K562 (cell line): Measurements from ENCODE around the gene TMEM141. TPM values are rescaled to one million over a fixed set of nuclear protein-coding genes. Genes with fewer than 3 reads are reported as not detected.

ENCODE experiments used
- CBX5 ChIP-seq: IDR thresholded peaks from 2 replicates; pipeline ENCODE4 v1.6.1; 2014; ENCODE audit warnings: low read depth, borderline replicate concordance
- ELF4 ChIP-seq: fragments of 450-650 bp; formaldehyde crosslinking; IDR thresholded peaks from 2 replicates; pipeline ENCODE4 v1.4.0; 2022; ENCODE audit warnings: missing genetic modification characterization
- HMGN3 ChIP-seq: IDR thresholded peaks from 2 replicates; pipeline ENCODE4 v1.6.1; 2011; ENCODE audit warnings: borderline replicate concordance, low read depth, mild to moderate bottlenecking, mixed read lengths, low read length; ENCODE audit not compliant: insufficient read length; ENCODE audit errors: extremely low read depth
- MAFK ChIP-seq: IDR thresholded peaks from 2 replicates; pipeline ENCODE4 v1.6.1; 2011; ENCODE audit warnings: low read length, improper control_type of control experiment
- SUPT5H ChIP-seq: fragments of 450-650 bp; IDR thresholded peaks from 2 replicates; pipeline ENCODE4 v1.6.1; 2016
- TEAD1 ChIP-seq, 2 experiments: fragments of 450-650 bp in 1 of 2; sonication (generic) in 1 of 2; formaldehyde crosslinking; IDR thresholded peaks; 2 replicates each; pipeline versions ENCODE4 v1.4.0 to v1.8.0; 2020 to 2022; ENCODE audit warnings: mild to moderate bottlenecking in 2 of 2, missing genetic modification reagents in 1 of 2
- ZNF24 ChIP-seq: fragments of 450-650 bp; IDR thresholded peaks from 2 replicates; pipeline ENCODE4 v1.6.1; 2016
- polyA plus RNA-seq, 8 experiments: library from polyadenylated mRNA; depleted of rRNA in 4 of 8; stranded (reverse) in 5 of 8; unstranded in 3 of 8; fragments of >200 nt; fragmentation: Nextera tagmentation in 2 of 8; fragmentation: Illumina TruSeq in 1 of 8; extraction: Ambion mirVana in 2 of 8; extraction: Trizol in 1 of 8; gene quantifications; 2 replicates each; pipeline versions ENCODE4 v1.2.1 to v1.2.3, GENCODE V29; 2011 to 2014; ENCODE audit warnings: inconsistent platforms in 1 of 8, missing spikeins in 1 of 8
- total RNA-seq, 7 experiments: library from RNA; depleted of rRNA in 6 of 7; stranded (reverse); fragments of >200 nt in 6 of 7; fragmentation: Illumina TruSeq in 2 of 7; extraction: Trizol in 2 of 7; gene quantifications; 2 replicates each; pipeline versions ENCODE4 v1.2.1 to v1.2.3, GENCODE V29; 2011 to 2021; ENCODE audit warnings: low replicate concordance in 1 of 7
- TF ChIP-seq, protein P1 (sequence below): fragments of 450-650 bp; IDR thresholded peaks from 2 replicates; pipeline ENCODE4 v1.6.1; 2016; ENCODE audit warnings: mild to moderate bottlenecking, moderate library complexity
- TF ChIP-seq, protein P2 (sequence below): sonication (generic); formaldehyde crosslinking; IDR thresholded peaks from 2 replicates; pipeline ENCODE4 v1.8.1; 2023; ENCODE audit warnings: missing genetic modification reagents, mild to moderate bottlenecking, borderline replicate concordance

Gene TMEM141
- total and polyA plus RNA-seq, 9 of the 15 experiments (the other 6 are each of a cell fraction or from before 2014, with no cell fraction given): 21.5 to 123 (median 74.8) TPM

DNA sequence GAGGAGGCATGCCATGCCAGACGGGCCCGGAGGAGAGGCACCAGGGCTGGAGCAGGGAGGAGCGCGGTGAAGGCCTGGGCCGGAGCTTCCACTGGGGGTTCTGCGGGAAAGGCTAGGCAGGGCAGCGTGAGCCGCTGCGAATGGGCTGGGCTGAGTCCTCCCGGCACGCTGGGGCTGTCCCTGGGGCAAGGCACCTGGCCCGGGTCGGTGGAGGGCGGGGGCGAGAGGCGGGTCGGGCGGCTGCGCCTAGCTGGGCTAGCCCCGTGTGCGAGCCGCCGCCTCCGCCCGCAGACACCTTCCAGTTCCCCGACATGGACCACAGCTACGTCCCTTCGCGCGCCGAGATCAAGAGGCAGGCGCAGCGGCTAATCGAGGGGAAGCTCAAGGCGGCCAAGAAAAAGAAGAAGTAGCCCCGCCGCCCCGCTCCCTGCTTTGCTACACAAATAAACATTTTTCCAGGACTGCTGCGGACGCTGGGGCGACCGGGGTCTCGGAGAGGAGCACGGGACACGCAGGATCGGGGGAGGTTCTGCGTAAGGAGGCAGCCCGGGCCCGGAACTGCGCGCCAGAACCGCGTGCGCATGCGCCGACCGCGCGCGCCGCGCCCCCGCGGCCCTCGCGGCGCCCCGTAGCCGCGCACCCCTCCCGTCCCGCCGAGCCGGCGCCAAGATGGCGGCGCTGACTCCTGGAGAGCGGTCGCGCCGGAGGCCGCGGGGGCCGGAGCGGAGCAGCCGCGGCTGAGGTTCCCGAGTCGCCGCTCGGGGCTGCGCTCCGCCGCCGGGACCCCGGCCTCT lies 16.3 kb downstream of the TMEM141 start, which contains the start of gene RABL6 (continued):
- TF ChIP-seq, protein P1, sequence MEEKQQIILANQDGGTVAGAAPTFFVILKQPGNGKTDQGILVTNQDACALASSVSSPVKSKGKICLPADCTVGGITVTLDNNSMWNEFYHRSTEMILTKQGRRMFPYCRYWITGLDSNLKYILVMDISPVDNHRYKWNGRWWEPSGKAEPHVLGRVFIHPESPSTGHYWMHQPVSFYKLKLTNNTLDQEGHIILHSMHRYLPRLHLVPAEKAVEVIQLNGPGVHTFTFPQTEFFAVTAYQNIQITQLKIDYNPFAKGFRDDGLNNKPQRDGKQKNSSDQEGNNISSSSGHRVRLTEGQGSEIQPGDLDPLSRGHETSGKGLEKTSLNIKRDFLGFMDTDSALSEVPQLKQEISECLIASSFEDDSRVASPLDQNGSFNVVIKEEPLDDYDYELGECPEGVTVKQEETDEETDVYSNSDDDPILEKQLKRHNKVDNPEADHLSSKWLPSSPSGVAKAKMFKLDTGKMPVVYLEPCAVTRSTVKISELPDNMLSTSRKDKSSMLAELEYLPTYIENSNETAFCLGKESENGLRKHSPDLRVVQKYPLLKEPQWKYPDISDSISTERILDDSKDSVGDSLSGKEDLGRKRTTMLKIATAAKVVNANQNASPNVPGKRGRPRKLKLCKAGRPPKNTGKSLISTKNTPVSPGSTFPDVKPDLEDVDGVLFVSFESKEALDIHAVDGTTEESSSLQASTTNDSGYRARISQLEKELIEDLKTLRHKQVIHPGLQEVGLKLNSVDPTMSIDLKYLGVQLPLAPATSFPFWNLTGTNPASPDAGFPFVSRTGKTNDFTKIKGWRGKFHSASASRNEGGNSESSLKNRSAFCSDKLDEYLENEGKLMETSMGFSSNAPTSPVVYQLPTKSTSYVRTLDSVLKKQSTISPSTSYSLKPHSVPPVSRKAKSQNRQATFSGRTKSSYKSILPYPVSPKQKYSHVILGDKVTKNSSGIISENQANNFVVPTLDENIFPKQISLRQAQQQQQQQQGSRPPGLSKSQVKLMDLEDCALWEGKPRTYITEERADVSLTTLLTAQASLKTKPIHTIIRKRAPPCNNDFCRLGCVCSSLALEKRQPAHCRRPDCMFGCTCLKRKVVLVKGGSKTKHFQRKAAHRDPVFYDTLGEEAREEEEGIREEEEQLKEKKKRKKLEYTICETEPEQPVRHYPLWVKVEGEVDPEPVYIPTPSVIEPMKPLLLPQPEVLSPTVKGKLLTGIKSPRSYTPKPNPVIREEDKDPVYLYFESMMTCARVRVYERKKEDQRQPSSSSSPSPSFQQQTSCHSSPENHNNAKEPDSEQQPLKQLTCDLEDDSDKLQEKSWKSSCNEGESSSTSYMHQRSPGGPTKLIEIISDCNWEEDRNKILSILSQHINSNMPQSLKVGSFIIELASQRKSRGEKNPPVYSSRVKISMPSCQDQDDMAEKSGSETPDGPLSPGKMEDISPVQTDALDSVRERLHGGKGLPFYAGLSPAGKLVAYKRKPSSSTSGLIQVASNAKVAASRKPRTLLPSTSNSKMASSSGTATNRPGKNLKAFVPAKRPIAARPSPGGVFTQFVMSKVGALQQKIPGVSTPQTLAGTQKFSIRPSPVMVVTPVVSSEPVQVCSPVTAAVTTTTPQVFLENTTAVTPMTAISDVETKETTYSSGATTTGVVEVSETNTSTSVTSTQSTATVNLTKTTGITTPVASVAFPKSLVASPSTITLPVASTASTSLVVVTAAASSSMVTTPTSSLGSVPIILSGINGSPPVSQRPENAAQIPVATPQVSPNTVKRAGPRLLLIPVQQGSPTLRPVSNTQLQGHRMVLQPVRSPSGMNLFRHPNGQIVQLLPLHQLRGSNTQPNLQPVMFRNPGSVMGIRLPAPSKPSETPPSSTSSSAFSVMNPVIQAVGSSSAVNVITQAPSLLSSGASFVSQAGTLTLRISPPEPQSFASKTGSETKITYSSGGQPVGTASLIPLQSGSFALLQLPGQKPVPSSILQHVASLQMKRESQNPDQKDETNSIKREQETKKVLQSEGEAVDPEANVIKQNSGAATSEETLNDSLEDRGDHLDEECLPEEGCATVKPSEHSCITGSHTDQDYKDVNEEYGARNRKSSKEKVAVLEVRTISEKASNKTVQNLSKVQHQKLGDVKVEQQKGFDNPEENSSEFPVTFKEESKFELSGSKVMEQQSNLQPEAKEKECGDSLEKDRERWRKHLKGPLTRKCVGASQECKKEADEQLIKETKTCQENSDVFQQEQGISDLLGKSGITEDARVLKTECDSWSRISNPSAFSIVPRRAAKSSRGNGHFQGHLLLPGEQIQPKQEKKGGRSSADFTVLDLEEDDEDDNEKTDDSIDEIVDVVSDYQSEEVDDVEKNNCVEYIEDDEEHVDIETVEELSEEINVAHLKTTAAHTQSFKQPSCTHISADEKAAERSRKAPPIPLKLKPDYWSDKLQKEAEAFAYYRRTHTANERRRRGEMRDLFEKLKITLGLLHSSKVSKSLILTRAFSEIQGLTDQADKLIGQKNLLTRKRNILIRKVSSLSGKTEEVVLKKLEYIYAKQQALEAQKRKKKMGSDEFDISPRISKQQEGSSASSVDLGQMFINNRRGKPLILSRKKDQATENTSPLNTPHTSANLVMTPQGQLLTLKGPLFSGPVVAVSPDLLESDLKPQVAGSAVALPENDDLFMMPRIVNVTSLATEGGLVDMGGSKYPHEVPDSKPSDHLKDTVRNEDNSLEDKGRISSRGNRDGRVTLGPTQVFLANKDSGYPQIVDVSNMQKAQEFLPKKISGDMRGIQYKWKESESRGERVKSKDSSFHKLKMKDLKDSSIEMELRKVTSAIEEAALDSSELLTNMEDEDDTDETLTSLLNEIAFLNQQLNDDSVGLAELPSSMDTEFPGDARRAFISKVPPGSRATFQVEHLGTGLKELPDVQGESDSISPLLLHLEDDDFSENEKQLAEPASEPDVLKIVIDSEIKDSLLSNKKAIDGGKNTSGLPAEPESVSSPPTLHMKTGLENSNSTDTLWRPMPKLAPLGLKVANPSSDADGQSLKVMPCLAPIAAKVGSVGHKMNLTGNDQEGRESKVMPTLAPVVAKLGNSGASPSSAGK: peak; percentile 84
- TF ChIP-seq CBX5: no peak
- TF ChIP-seq ZNF24: peak; percentile 39; the same call in 1 of the 2 replicates
- peak in 1 of 2 experiments; percentile 25; a peak in 1 of 4 replicates for TF ChIP-seq TEAD1 (CRISPR knock-in tag; IDR thresholded peaks at IDR 0.05)
- TF ChIP-seq ELF4: no peak
- TF ChIP-seq, protein P2, sequence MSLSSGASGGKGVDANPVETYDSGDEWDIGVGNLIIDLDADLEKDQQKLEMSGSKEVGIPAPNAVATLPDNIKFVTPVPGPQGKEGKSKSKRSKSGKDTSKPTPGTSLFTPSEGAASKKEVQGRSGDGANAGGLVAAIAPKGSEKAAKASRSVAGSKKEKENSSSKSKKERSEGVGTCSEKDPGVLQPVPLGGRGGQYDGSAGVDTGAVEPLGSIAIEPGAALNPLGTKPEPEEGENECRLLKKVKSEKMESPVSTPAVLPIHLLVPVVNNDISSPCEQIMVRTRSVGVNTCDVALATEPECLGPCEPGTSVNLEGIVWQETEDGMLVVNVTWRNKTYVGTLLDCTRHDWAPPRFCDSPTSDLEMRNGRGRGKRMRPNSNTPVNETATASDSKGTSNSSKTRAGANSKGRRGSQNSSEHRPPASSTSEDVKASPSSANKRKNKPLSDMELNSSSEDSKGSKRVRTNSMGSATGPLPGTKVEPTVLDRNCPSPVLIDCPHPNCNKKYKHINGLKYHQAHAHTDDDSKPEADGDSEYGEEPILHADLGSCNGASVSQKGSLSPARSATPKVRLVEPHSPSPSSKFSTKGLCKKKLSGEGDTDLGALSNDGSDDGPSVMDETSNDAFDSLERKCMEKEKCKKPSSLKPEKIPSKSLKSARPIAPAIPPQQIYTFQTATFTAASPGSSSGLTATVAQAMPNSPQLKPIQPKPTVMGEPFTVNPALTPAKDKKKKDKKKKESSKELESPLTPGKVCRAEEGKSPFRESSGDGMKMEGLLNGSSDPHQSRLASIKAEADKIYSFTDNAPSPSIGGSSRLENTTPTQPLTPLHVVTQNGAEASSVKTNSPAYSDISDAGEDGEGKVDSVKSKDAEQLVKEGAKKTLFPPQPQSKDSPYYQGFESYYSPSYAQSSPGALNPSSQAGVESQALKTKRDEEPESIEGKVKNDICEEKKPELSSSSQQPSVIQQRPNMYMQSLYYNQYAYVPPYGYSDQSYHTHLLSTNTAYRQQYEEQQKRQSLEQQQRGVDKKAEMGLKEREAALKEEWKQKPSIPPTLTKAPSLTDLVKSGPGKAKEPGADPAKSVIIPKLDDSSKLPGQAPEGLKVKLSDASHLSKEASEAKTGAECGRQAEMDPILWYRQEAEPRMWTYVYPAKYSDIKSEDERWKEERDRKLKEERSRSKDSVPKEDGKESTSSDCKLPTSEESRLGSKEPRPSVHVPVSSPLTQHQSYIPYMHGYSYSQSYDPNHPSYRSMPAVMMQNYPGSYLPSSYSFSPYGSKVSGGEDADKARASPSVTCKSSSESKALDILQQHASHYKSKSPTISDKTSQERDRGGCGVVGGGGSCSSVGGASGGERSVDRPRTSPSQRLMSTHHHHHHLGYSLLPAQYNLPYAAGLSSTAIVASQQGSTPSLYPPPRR: no peak
- no peak for TF ChIP-seq MAFK
- peak; percentile 78 for TF ChIP-seq SUPT5H
- peak; percentile 69 for TF ChIP-seq HMGN3
